GM19240 (cell line): Measurements from ENCODE around the gene FAM181A.

ENCODE experiments used
- DNase-seq: peaks from one replicate; pipeline ENCODE4 v3.0.0; 2011; ENCODE audit warnings: low spot score; ENCODE audit not compliant: insufficient read length

FAM181A gene

GRCh38 chr14:93977171-93977570, 50.0 kb downstream of the FAM181A start:
- no peak for DNase-seq

- DNase-seq, result no peak
These were observed 50.8 kb downstream of the FAM181A start for GRCh38 chr14:93977790-93978581.

- no peak for DNase-seq
These were observed 51.6 kb downstream of the FAM181A start for GRCh38 chr14:93978735-93979134.
